ENCODE results near the gene CLDN6. TPM values are rescaled to one million over a fixed set of nuclear protein-coding genes. Genes with fewer than 3 reads are reported as not detected.

The CLDN6 gene
- total and polyA plus RNA-seq, 9 of the 15 experiments (the other 6 are each of a cell fraction or from before 2014, with no cell fraction given) = 0.22 to 0.75 (median 0.38) TPM; not detected in 3

GRCh38 chr16:2981177-2981898, 36.6 kb downstream of the CLDN6 start (continued):
- TF ChIP-seq, protein P1, sequence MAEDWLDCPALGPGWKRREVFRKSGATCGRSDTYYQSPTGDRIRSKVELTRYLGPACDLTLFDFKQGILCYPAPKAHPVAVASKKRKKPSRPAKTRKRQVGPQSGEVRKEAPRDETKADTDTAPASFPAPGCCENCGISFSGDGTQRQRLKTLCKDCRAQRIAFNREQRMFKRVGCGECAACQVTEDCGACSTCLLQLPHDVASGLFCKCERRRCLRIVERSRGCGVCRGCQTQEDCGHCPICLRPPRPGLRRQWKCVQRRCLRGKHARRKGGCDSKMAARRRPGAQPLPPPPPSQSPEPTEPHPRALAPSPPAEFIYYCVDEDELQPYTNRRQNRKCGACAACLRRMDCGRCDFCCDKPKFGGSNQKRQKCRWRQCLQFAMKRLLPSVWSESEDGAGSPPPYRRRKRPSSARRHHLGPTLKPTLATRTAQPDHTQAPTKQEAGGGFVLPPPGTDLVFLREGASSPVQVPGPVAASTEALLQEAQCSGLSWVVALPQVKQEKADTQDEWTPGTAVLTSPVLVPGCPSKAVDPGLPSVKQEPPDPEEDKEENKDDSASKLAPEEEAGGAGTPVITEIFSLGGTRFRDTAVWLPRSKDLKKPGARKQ (CRISPR knock-in tag; IDR thresholded peaks at IDR 0.05) = no peak
- TF ChIP-seq, protein P2, sequence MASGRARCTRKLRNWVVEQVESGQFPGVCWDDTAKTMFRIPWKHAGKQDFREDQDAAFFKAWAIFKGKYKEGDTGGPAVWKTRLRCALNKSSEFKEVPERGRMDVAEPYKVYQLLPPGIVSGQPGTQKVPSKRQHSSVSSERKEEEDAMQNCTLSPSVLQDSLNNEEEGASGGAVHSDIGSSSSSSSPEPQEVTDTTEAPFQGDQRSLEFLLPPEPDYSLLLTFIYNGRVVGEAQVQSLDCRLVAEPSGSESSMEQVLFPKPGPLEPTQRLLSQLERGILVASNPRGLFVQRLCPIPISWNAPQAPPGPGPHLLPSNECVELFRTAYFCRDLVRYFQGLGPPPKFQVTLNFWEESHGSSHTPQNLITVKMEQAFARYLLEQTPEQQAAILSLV (tag; IDR thresholded peaks at IDR 0.05) = no peak
- TF ChIP-seq ZBTB11 (CRISPR knock-in tag; IDR thresholded peaks at IDR 0.05) (peak in 1 of 3 experiments; percentile 30; a peak in 2 of 6 replicates), HNRNPK (IDR thresholded peaks at IDR 0.05; ENCODE audit: low read depth, low read length, poor library complexity, severe bottlenecking) (no peak), KHSRP (IDR thresholded peaks at IDR 0.05) (no peak), VEZF1 (CRISPR knock-in tag; IDR thresholded peaks at IDR 0.05) (peak; percentile 43), FOXJ2 (tag; IDR thresholded peaks at IDR 0.05) (no peak), SAP30 (IDR thresholded peaks at IDR 0.05; ENCODE audit: borderline replicate concordance, insufficient read depth, low read depth, low read length, poor library complexity, severe bottlenecking) (no peak), KAT2B (IDR thresholded peaks at IDR 0.05; ENCODE audit: low read depth, low read length) (no peak), CTBP1 (IDR thresholded peaks at IDR 0.05; ENCODE audit: borderline replicate concordance) (peak; percentile 42; the same call in 1 of the 2 replicates), KDM1A (IDR thresholded peaks at IDR 0.05) (peak in 1 of 2 experiments; percentile 58; a peak in 1 of 4 replicates), KDM5B (IDR thresholded peaks at IDR 0.05; ENCODE audit: insufficient replicate concordance, low read depth, low read length) (peak; percentile 82)
- TF ChIP-seq, protein P3, sequence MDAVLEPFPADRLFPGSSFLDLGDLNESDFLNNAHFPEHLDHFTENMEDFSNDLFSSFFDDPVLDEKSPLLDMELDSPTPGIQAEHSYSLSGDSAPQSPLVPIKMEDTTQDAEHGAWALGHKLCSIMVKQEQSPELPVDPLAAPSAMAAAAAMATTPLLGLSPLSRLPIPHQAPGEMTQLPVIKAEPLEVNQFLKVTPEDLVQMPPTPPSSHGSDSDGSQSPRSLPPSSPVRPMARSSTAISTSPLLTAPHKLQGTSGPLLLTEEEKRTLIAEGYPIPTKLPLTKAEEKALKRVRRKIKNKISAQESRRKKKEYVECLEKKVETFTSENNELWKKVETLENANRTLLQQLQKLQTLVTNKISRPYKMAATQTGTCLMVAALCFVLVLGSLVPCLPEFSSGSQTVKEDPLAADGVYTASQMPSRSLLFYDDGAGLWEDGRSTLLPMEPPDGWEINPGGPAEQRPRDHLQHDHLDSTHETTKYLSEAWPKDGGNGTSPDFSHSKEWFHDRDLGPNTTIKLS (IDR thresholded peaks at IDR 0.05; ENCODE audit: borderline replicate concordance, low read depth) = no peak; the same call in 1 of the 2 replicates
- TF ChIP-seq, protein P4, sequence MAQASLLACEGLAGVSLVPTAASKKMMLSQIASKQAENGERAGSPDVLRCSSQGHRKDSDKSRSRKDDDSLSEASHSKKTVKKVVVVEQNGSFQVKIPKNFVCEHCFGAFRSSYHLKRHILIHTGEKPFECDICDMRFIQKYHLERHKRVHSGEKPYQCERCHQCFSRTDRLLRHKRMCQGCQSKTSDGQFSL (CRISPR knock-in tag; IDR thresholded peaks at IDR 0.05) = no peak
- TF ChIP-seq, protein P4 (tag; IDR thresholded peaks at IDR 0.05) = no peak; a peak in 1 of 4 replicates

All from K562 (cell line).